Right lobe of liver (tissue), 6 donors: Measurements from ENCODE around the gene PCED1A. TPM values are rescaled to one million over a fixed set of nuclear protein-coding genes. Genes with fewer than 3 reads are reported as not detected.

Experiments
- ATAC-seq, 4 donors: fragments of 200-7000 bp; cut with Tn5 transposase; one replicate each; pipeline ENCODE4 v1.9.1; 2020; ENCODE audit warnings: mild to moderate bottlenecking in 4 of 4, moderate library complexity in 4 of 4
- DNase-seq, 3 donors: peaks; one replicate each; pipeline ENCODE4 v3.0.0-alpha.2; 2020
- H3K27ac ChIP-seq, 3 donors: fragments of 200-600 bp; one replicate each; pipeline ENCODE4 v1.8.0; 2022
- H3K27me3 ChIP-seq, 2 donors: fragments of 200-600 bp; one replicate each; pipeline ENCODE4 v1.8.0; 2022
- H3K36me3 ChIP-seq, 4 donors: fragments of 200-600 bp; sonication (generic) in 1 of 4; one replicate each; pipeline versions ENCODE4 v1.5.1 to v1.8.0; 2017 to 2022; ENCODE audit warnings: control low read depth in 1 of 4
- H3K4me1 ChIP-seq, 4 donors: fragments of 200-600 bp; sonication (generic) in 1 of 4; one replicate each; pipeline versions ENCODE4 v1.5.1 to v1.8.0; 2017 to 2022; ENCODE audit warnings: control low read depth in 1 of 4
- H3K4me3 ChIP-seq, 3 donors: fragments of 200-600 bp; one replicate each; pipeline ENCODE4 v1.8.0; 2022
- H3K9me3 ChIP-seq, 4 donors: fragments of 200-600 bp; sonication (generic) in 1 of 4; one replicate each; pipeline versions ENCODE4 v1.5.1 to v1.8.0; 2017 to 2022; ENCODE audit warnings: control low read depth in 1 of 4
- POLR2A ChIP-seq: fragments of 450-650 bp; IDR thresholded peaks from one replicate; pipeline ENCODE4 v1.6.1; 2017; ENCODE audit warnings: antibody characterized with exemption, mild to moderate bottlenecking
- WGBS: methylation state at CpG from one replicate; pipeline ENCODE4 v1.1.6; 2018; ENCODE audit warnings: low coverage, low lambda C conversion rate; ENCODE audit not compliant: insufficient coverage; ENCODE audit errors: missing lambda C conversion rate; 5-methylcytosine and 5-hydroxymethylcytosine counted together
- intact Hi-C, 2 donors: fragments of 100-400 bp; cut with DNase I; formaldehyde crosslinking; loops; one replicate each; pipeline versions ENCODE4 v1.11.2 to v1.14.1; 2022
- long read RNA-seq: library from polyadenylated mRNA; unstranded; transcript quantifications from one replicate; pipeline ENCODE4 v2.0.0, GENCODE V29; 2019
- total RNA-seq, 6 experiments: library from RNA; depleted of rRNA in 2 of 6; stranded (reverse); fragments of >200 nt in 2 of 6; fragmentation: NEBNext Ultra II Directional in 3 of 6; extraction: Animal tissue kit (Norgen Biotek cat#: 25700) in 3 of 6; gene quantifications; one replicate each; pipeline versions ENCODE4 v1.1.0 to v1.2.4, GENCODE V29; 2016 to 2023
- TF ChIP-seq, protein P1 (sequence below), 4 donors: fragments of 200-600 bp in 3 of 4; fragments of 450-650 bp in 1 of 4; IDR thresholded peaks; one replicate each; pipeline versions ENCODE4 v1.5.1 to v1.8.0; 2016 to 2022; ENCODE audit warnings: antibody characterized with exemption in 4 of 4, mild to moderate bottlenecking in 2 of 4
- donor health status: DM: no; HTN: yes; CAD: no.
- donor health status: DM: no; HTN: no; CAD: no.
- donor health status: DM: no; HTN: no; CAD: no.
- donor health status: DM: no; HTN: yes; CAD: no.
- donor health status: DM: no; HTN: yes; CAD: no.

Gene PCED1A
- total RNA-seq: 10 to 100 TPM in 5 of 6 experiments, 1 to 10 TPM in 1; 9.6 to 22.2 (median 18.6) TPM
- long read RNA-seq, partial matches to known transcripts: 2 of 3 reads
- long read RNA-seq, other reads (novel, unspliced or antisense): 0 of 3 reads

DNA sequence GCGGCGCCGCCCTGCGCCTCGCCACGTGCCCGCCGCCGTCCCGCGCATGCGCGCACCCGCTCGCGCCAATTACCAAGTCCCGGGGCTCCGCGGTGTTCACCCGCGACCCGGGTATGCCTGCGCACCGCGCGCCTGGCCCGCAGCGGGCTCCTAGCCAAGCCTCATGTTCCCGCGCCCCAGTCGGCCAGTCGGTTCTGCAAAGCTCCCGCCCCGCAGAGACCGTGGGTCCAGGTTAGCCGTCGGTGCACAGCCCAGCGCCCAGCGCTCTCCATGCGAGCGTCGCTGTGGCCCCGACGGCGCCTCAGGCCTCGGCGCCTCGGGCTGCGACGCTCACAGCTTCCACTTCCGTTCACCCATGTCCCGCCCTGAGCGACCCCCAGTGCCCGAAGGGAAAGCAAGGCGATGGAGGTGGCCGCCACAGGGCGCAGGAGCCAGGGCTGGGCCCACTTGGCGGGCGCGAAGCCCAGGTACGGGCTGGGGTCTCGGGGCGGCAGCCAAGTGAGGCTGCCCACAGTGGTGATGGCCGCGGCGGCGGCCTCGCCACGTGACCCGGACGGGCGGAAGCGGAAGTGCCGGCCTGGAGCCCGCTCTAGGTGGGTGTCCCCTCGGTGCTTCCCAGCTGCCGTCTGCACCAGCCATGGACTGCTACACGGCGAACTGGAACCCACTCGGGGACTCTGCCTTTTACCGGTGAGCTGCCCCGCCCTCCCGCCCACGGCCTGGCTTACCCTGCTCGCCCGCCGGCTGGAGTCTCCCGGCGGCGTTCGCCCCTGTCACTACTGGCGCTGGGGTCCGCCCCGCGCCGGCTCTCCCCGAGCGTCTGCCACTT is at the start of gene PCED1A, which contains the start of gene VPS16:
PCED1A (minus strand) TSS at position 518 of the 829 bp plus-strand sequence. CDS start 743 bp downstream, outside the sequence.
VPS16 (plus strand) TSS at position 608 of the 829 bp plus-strand sequence; CDS start at position 638, 30 bp downstream.
- no peaks in the 10 kb centered on the region for H3K9me3 ChIP-seq
- no CpG with 5 or more reads among the region's 98 CpGs for WGBS
- TF ChIP-seq POLR2A: peak; percentile 64
- TF ChIP-seq, protein P1, sequence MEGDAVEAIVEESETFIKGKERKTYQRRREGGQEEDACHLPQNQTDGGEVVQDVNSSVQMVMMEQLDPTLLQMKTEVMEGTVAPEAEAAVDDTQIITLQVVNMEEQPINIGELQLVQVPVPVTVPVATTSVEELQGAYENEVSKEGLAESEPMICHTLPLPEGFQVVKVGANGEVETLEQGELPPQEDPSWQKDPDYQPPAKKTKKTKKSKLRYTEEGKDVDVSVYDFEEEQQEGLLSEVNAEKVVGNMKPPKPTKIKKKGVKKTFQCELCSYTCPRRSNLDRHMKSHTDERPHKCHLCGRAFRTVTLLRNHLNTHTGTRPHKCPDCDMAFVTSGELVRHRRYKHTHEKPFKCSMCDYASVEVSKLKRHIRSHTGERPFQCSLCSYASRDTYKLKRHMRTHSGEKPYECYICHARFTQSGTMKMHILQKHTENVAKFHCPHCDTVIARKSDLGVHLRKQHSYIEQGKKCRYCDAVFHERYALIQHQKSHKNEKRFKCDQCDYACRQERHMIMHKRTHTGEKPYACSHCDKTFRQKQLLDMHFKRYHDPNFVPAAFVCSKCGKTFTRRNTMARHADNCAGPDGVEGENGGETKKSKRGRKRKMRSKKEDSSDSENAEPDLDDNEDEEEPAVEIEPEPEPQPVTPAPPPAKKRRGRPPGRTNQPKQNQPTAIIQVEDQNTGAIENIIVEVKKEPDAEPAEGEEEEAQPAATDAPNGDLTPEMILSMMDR (IDR thresholded peaks at IDR 0.05): no peak
- ATAC-seq: peak; percentile 97 to 98 (median 98)
- H3K27me3 ChIP-seq: no peaks in the 10 kb centered on the region
- peak within 1 kb of the TSS; percentile 71 to 93 (median 83) for H3K27ac ChIP-seq
- H3K36me3 ChIP-seq: no peaks in the 10 kb centered on the region
- H3K4me3 ChIP-seq: peak within 1 kb of the TSS; percentile 83 to 97 (median 96)
- DNase-seq: peak; percentile 89 to 91 (median 90)
- peaks cover 0 to 17% (median 2%) of the 10 kb centered on the region in 4 donors for H3K4me1 ChIP-seq
- intact Hi-C loops: no loop called here

DNA sequence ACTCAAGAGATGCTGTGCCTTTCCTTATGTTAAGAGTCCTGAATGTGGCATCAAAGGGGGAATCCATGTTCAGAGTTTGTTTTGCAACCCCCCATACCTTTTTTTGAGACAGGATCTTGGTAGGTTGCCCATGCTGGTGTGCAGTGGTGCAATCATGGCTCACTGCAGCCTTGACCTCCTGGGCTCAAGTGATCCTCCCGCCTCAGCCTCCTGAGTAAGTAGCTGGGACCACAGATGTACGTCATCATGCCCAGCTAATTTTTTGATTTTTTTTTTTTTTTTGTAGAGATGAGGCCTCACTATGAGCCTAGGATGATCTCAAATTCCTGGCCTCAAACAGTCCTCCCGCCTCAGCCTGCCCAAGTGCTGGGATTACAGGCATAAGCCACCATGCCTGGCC is 49.3 kb upstream of the PCED1A start:
- ATAC-seq (no peak), DNase-seq (no peak)
- H3K9me3 ChIP-seq: no peaks in the 10 kb centered on the region
- H3K4me1 ChIP-seq: no peaks in the 10 kb centered on the region
- H3K27ac ChIP-seq: no peak overlapping the region
- WGBS: 92% methylated on average over 2 of the region's 3 CpGs
- no peak overlapping the region for H3K4me3 ChIP-seq
- TF ChIP-seq POLR2A: no peak
- TF ChIP-seq, protein P1 (IDR thresholded peaks at IDR 0.05): no peak
- no peaks in the 10 kb centered on the region for H3K27me3 ChIP-seq
- intact Hi-C loops: no loop called here
- H3K36me3 ChIP-seq: no peaks in the 10 kb centered on the region

- WGBS: 100% methylated on average over 1 of the region's 1 CpG
- DNase-seq (no peak), ATAC-seq (no peak)
- Histone ChIP-seq H3K36me3 (no peaks in the 10 kb centered on the region), H3K4me3 (no peak overlapping the region), H3K4me1 (no peaks in the 10 kb centered on the region), H3K27ac (no peak overlapping the region), H3K9me3 (no peaks in the 10 kb centered on the region), H3K27me3 (no peaks in the 10 kb centered on the region)
- no peak for TF ChIP-seq POLR2A
- TF ChIP-seq, protein P1 (IDR thresholded peaks at IDR 0.05): no peak
- intact Hi-C loops: no loop called here
These were observed 48.8 kb upstream of the PCED1A start for GRCh38 chr20:2889209-2889608.

DNA sequence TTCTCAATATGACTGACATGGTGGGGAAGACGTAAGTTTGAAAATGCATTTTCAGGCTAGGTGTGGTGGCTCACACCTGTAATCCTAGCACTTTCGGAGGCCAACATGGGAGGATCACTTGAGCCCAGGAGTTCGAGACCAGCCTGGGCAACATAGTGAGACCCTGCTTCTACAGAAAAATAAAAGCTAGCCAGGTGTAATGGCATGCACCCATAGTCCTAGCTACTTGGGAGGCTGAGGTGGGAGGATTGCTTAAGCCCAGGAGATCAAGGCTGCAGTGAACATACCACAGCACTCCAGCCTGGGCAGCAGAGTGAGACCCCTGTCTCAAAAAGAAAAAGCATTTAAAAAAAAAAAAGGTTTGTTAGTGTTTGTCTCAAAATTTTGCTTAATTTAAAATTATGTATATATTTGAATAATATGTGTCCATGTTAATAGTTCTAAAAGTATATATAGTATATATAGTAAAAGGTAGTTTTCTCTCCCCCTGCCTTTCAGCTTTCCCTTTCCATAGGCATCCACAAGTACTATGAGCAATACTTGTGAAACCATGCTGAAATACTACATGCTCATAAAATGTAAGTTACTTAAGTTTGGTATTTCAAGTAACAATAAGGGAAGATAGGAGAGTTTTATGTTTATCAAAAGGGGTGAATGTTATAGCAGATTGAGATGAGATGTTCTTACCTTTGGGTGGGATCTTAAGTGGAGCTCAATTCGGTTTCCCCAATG is 47.9 kb upstream of the PCED1A start:
- H3K36me3 ChIP-seq: no peaks in the 10 kb centered on the region
- no peaks in the 10 kb centered on the region for H3K9me3 ChIP-seq
- H3K4me3 ChIP-seq: no peak overlapping the region
- 88% methylated on average over 1 of the region's 4 CpGs for WGBS
- DNase-seq: no peak
- H3K27ac ChIP-seq: no peak overlapping the region
- no peaks in the 10 kb centered on the region for H3K4me1 ChIP-seq
- TF ChIP-seq POLR2A: no peak
- TF ChIP-seq, protein P1 (IDR thresholded peaks at IDR 0.05): no peak
- H3K27me3 ChIP-seq: no peaks in the 10 kb centered on the region
- intact Hi-C loops: no loop called here
- no peak for ATAC-seq
